ENCODE data around the gene CREG2. TPM values are rescaled to one million over a fixed set of nuclear protein-coding genes. Genes with fewer than 3 reads are reported as not detected.

CREG2 gene
- total RNA-seq, 1 donor from 2014 or later, result 0.17 TPM

DNA sequence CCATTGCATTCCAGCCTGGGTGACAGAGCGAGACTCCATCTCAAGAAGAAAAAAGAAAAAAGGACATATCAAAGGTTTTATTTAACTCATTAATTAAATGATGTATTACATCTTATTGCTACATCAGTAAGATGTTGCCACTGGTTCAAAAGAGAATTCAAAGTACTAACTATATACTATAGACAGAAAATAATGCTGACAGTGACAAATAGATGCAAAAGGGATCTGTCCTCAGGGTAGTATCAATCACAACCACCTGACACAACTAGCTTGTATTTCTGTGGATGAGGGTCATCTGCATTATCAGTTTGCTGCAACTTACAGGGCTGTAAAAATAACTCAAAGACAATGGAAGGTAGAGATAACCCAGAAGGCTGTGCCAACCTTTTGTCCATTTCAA lies 16.4 kb upstream of the CREG2 start:
- H3K36me3 ChIP-seq (ENCODE audit: control insufficient read depth, insufficient read depth, low read length), result no peaks in the 10 kb centered on the region
- no peak overlapping the region for H3K4me3 ChIP-seq (ENCODE audit: low read depth, low read length)
- TF ChIP-seq, protein P1, sequence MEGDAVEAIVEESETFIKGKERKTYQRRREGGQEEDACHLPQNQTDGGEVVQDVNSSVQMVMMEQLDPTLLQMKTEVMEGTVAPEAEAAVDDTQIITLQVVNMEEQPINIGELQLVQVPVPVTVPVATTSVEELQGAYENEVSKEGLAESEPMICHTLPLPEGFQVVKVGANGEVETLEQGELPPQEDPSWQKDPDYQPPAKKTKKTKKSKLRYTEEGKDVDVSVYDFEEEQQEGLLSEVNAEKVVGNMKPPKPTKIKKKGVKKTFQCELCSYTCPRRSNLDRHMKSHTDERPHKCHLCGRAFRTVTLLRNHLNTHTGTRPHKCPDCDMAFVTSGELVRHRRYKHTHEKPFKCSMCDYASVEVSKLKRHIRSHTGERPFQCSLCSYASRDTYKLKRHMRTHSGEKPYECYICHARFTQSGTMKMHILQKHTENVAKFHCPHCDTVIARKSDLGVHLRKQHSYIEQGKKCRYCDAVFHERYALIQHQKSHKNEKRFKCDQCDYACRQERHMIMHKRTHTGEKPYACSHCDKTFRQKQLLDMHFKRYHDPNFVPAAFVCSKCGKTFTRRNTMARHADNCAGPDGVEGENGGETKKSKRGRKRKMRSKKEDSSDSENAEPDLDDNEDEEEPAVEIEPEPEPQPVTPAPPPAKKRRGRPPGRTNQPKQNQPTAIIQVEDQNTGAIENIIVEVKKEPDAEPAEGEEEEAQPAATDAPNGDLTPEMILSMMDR (IDR thresholded peaks at IDR 0.05; ENCODE audit: insufficient read depth, low read length, poor library complexity, severe bottlenecking), result no peak
- DNase-seq (ENCODE audit: low read depth), result no peak
- H3K27me3 ChIP-seq (ENCODE audit: control insufficient read depth, insufficient read depth, low read length), result no peaks in the 10 kb centered on the region

GRCh38 chr2:101402630-101403029 lies 15.3 kb upstream of the CREG2 start:
- Histone ChIP-seq H3K4me3 (ENCODE audit: low read depth, low read length) (no peak overlapping the region), H3K36me3 (ENCODE audit: control insufficient read depth, insufficient read depth, low read length) (no peaks in the 10 kb centered on the region), H3K27me3 (ENCODE audit: control insufficient read depth, insufficient read depth, low read length) (no peaks in the 10 kb centered on the region)
- TF ChIP-seq, protein P1 (IDR thresholded peaks at IDR 0.05; ENCODE audit: insufficient read depth, low read length, poor library complexity, severe bottlenecking), result no peak
- no peak for DNase-seq (ENCODE audit: low read depth)

DNA sequence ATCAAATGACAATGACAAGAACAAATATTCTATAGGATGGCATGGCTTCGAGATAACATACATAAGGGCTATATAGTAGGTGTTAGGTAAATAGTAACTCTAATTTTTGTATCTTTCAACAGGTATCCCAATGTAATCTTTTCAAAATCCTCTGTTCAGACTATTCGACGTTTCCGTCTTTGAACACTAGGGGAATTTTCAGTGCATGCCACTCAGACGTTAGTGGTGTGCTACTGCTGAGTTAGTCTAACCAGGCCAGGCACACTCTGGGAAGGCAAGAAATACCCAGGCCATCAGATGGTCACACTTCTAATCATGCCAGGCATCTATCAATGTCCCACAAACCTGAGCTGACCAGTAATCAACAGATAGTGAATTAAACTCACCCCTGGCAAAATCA lies 14.6 kb upstream of the CREG2 start:
- Histone ChIP-seq H3K36me3 (ENCODE audit: control insufficient read depth, insufficient read depth, low read length) (no peaks in the 10 kb centered on the region), H3K27me3 (ENCODE audit: control insufficient read depth, insufficient read depth, low read length) (no peaks in the 10 kb centered on the region), H3K4me3 (ENCODE audit: low read depth, low read length) (no peak overlapping the region)
- TF ChIP-seq, protein P1 (IDR thresholded peaks at IDR 0.05; ENCODE audit: insufficient read depth, low read length, poor library complexity, severe bottlenecking), result peak; percentile 7
- DNase-seq (ENCODE audit: low read depth), result no peak

DNA sequence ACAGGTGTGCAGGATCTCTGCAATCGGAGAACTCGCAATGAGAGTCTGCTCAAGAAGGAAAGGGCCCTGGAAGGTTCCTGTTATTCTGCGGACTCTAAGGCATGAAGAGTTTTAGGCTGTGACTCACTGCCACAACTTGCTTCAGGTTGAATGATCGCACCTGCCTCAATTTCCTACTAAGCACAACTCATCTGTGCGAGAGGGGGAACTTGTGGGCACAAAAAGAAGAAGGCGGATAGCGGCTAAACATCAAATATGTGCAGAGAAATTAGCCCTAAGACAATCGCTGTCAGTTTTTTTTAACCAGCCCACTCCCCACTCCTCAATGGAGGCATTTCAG lies 14.0 kb upstream of the CREG2 start:
- no peak for DNase-seq (ENCODE audit: low read depth)
- Histone ChIP-seq H3K36me3 (ENCODE audit: control insufficient read depth, insufficient read depth, low read length) (no peaks in the 10 kb centered on the region), H3K27me3 (ENCODE audit: control insufficient read depth, insufficient read depth, low read length) (no peaks in the 10 kb centered on the region), H3K4me3 (ENCODE audit: low read depth, low read length) (no peak overlapping the region)
- TF ChIP-seq, protein P1 (IDR thresholded peaks at IDR 0.05; ENCODE audit: insufficient read depth, low read length, poor library complexity, severe bottlenecking), result no peak

- Histone ChIP-seq H3K36me3 (ENCODE audit: control insufficient read depth, insufficient read depth, low read length) (no peaks in the 10 kb centered on the region), H3K4me3 (ENCODE audit: low read depth, low read length) (no peak overlapping the region), H3K27me3 (ENCODE audit: control insufficient read depth, insufficient read depth, low read length) (no peaks in the 10 kb centered on the region)
- TF ChIP-seq, protein P1 (IDR thresholded peaks at IDR 0.05; ENCODE audit: insufficient read depth, low read length, poor library complexity, severe bottlenecking), result no peak
- DNase-seq (ENCODE audit: low read depth), result no peak
Observed at GRCh38 chr2:101400506-101401325, 13.4 kb upstream of the CREG2 start.

DNA sequence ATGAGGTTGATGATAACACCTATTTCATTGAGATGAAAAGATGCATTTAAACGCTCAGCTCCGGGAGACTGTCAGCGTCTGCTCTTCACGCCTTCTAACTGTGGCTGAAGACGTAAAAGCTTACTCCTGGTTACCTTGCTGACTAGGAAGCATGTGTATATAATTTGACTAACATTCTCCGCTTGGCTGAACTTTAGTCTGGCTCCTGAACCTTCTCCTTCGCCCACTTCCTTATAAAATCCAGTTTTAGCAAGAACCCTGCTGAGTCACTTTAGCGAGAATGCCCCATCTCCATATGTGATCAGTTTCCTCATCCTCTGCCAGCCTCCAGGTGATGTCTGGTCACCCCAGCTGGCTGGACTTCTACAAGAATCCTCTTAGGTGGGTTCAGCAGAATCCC lies 12.7 kb upstream of the CREG2 start:
- Histone ChIP-seq H3K27me3 (ENCODE audit: control insufficient read depth, insufficient read depth, low read length) (no peaks in the 10 kb centered on the region), H3K4me3 (ENCODE audit: low read depth, low read length) (no peak overlapping the region), H3K36me3 (ENCODE audit: control insufficient read depth, insufficient read depth, low read length) (no peaks in the 10 kb centered on the region)
- TF ChIP-seq, protein P1 (IDR thresholded peaks at IDR 0.05; ENCODE audit: insufficient read depth, low read length, poor library complexity, severe bottlenecking), result no peak
- peak; percentile 93 for DNase-seq (ENCODE audit: low read depth)

All from kidney epithelial cell (primary cell).